ENCODE measurements around the gene TAF4.

TAF4 gene

GRCh38 chr20:62009322-62009721 is 56.4 kb downstream of the TAF4 start:
- no peak for TF ChIP-seq CTCF (IDR thresholded peaks at IDR 0.05; ENCODE audit: insufficient read depth, low read depth, low read length, missing control alignments)
- H3K4me3 ChIP-seq (ENCODE audit: low read depth, low read length), result no peak overlapping the region
- no peak for DNase-seq (ENCODE audit: low read depth)

- H3K4me3 ChIP-seq (ENCODE audit: low read depth, low read length), result no peak overlapping the region
- TF ChIP-seq CTCF (IDR thresholded peaks at IDR 0.05; ENCODE audit: insufficient read depth, low read depth, low read length, missing control alignments), result no peak
- no peak for DNase-seq (ENCODE audit: low read depth)
Observed at GRCh38 chr20:62008643-62009183, 57.0 kb downstream of the TAF4 start.

- no peak for DNase-seq (ENCODE audit: low read depth)
- H3K4me3 ChIP-seq (ENCODE audit: low read depth, low read length), result no peak overlapping the region
- TF ChIP-seq CTCF (IDR thresholded peaks at IDR 0.05; ENCODE audit: insufficient read depth, low read depth, low read length, missing control alignments), result no peak
Observed at GRCh38 chr20:62007127-62007647, 58.5 kb downstream of the TAF4 start.

GRCh38 chr20:62006482-62006881 is 59.2 kb downstream of the TAF4 start:
- no peak for TF ChIP-seq CTCF (IDR thresholded peaks at IDR 0.05; ENCODE audit: insufficient read depth, low read depth, low read length, missing control alignments)
- no peak for DNase-seq (ENCODE audit: low read depth)

GRCh38 chr20:62004614-62005013 is 61.1 kb downstream of the TAF4 start:
- DNase-seq (ENCODE audit: low read depth), result no peak
- no peak overlapping the region for H3K4me3 ChIP-seq (ENCODE audit: low read depth, low read length)
- TF ChIP-seq CTCF (IDR thresholded peaks at IDR 0.05; ENCODE audit: insufficient read depth, low read depth, low read length, missing control alignments), result no peak

More at GRCh38 chr20:62006482-62006881, 59.2 kb downstream of the TAF4 start:
- H3K4me3 ChIP-seq (ENCODE audit: low read depth, low read length), result no peak overlapping the region

GRCh38 chr20:62003567-62004405 is 61.9 kb downstream of the TAF4 start:
- no peak overlapping the region for H3K4me3 ChIP-seq (ENCODE audit: low read depth, low read length)
- no peak for TF ChIP-seq CTCF (IDR thresholded peaks at IDR 0.05; ENCODE audit: insufficient read depth, low read depth, low read length, missing control alignments)
- no peak for DNase-seq (ENCODE audit: low read depth)

All from GM12865 (cell line).